ENCODE measurements around the gene SCAF4.

SCAF4 gene

GRCh38 chr21:31711745-31712285 is 20.1 kb downstream of the SCAF4 start:
- no peak for DNase-seq

GRCh38 chr21:31711326-31711725 is 20.6 kb downstream of the SCAF4 start:
- DNase-seq, result no peak

GRCh38 chr21:31710586-31710985 is 21.3 kb downstream of the SCAF4 start:
- no peak for DNase-seq

- no peak for DNase-seq
These were observed 23.4 kb downstream of the SCAF4 start for GRCh38 chr21:31708541-31708940.

- no peak for DNase-seq
These were observed 24.4 kb downstream of the SCAF4 start for GRCh38 chr21:31707499-31707898.

- DNase-seq, result no peak
These were observed 25.4 kb downstream of the SCAF4 start for GRCh38 chr21:31706562-31706961.

GRCh38 chr21:31700040-31700439 is 31.9 kb downstream of the SCAF4 start:
- no peak for DNase-seq

- no peak for DNase-seq
These were observed 33.5 kb downstream of the SCAF4 start for GRCh38 chr21:31698461-31698860.

GRCh38 chr21:31696424-31696823 is 35.5 kb downstream of the SCAF4 start:
- DNase-seq, result no peak

GRCh38 chr21:31693222-31693621 is 38.7 kb downstream of the SCAF4 start:
- no peak for DNase-seq

- no peak for DNase-seq
These were observed 43.1 kb downstream of the SCAF4 start for GRCh38 chr21:31688603-31689368.

GRCh38 chr21:31687108-31687507 is 44.8 kb downstream of the SCAF4 start:
- no peak for DNase-seq

- peak; percentile 49 for DNase-seq
These were observed 45.5 kb downstream of the SCAF4 start for GRCh38 chr21:31686272-31686915.

GRCh38 chr21:31684918-31685317 is 47.0 kb downstream of the SCAF4 start:
- no peak for DNase-seq

GRCh38 chr21:31683029-31683428 is 48.9 kb downstream of the SCAF4 start:
- DNase-seq, result no peak

GRCh38 chr21:31682620-31683019 is 49.3 kb downstream of the SCAF4 start:
- no peak for DNase-seq

GRCh38 chr21:31678478-31678877 is 53.4 kb downstream of the SCAF4 start:
- DNase-seq, result no peak

- DNase-seq, result no peak
These were observed 54.9 kb downstream of the SCAF4 start for GRCh38 chr21:31677047-31677446.

GRCh38 chr21:31675960-31676359 is 56.0 kb downstream of the SCAF4 start:
- DNase-seq, result no peak

- DNase-seq, result no peak
These were observed 56.6 kb downstream of the SCAF4 start for GRCh38 chr21:31675318-31675717.

- DNase-seq, result no peak
These were observed 58.5 kb downstream of the SCAF4 start for GRCh38 chr21:31673321-31673912.

GRCh38 chr21:31671931-31672330 is 60.0 kb downstream of the SCAF4 start:
- DNase-seq, result no peak

- DNase-seq, result no peak
These were observed 60.7 kb downstream of the SCAF4 start for GRCh38 chr21:31671146-31671716.

- DNase-seq, result no peak
These were observed 61.8 kb downstream of the SCAF4 start for GRCh38 chr21:31670070-31670469.

Measured in NCI-H69 (cell line).